ENCODE data around the gene EHMT1. TPM values are rescaled to one million over a fixed set of nuclear protein-coding genes. Genes with fewer than 3 reads are reported as not detected.

Gene EHMT1
- total and polyA plus RNA-seq, 9 of the 15 experiments (the other 6 are each of a cell fraction or from before 2014, with no cell fraction given): 2.2 to 76.0 (median 36.4) TPM

- Histone ChIP-seq H4K20me1 (replicated peaks; ENCODE audit: control insufficient read depth, insufficient read depth, low read length) (0 out of 2 replicates have a peak, but pooled peaks cover 6% of the 10 kb centered on the region), H3K36me3 (ENCODE audit: control insufficient read depth, insufficient read depth, low read length) (peaks cover 18% of the 10 kb centered on the region; the same call in 1 of the 3 replicates), H3K9me1 (ENCODE audit: control insufficient read depth, insufficient read depth, low read length) (peaks cover 5% of the 10 kb centered on the region), H3K79me2 (ENCODE audit: control insufficient read depth, insufficient read depth, low read length) (peaks cover 85% of the 10 kb centered on the region), H3K4me2 (ENCODE audit: insufficient read depth, low read length) (no peak overlapping the region), H3K27ac (ENCODE audit: extremely low read depth, low read depth, low read length) (no peak overlapping the region), H3K4me3 (no peak overlapping the region), H3K9me3 (replicated peaks; ENCODE audit: control insufficient read depth, insufficient read depth, low read depth, low read length) (no peaks in the 10 kb centered on the region), H2AFZ (ENCODE audit: low read depth, low read length) (no peak overlapping the region), H3K9ac (ENCODE audit: insufficient read depth in 1 of 2, low read depth in 2 of 2, low read length in 2 of 2) (no peak overlapping the region), H3K27me3 (ENCODE audit: control insufficient read depth in 2 of 2, insufficient read depth in 2 of 2, low read length in 2 of 2) (no peaks in the 10 kb centered on the region), H3K4me1 (replicated peaks in 1 of 2; ENCODE audit: control insufficient read depth in 2 of 2, insufficient read depth in 2 of 2, low read length in 2 of 2) (peaks cover 2 to 27% of the 10 kb centered on the region in 2 experiments; a peak in 4 of 5 replicates)
- CTCF ChIA-PET (ENCODE audit: low intra/inter-chr PET ratio): no interaction called here
- no peak for FAIRE-seq
- TF ChIP-seq ZNF143 (CRISPR knock-in tag; IDR thresholded peaks at IDR 0.05): no peak
- TF ChIP-seq ZNF778 (CRISPR knock-in tag; IDR thresholded peaks at IDR 0.05): no peak
- TF ChIP-seq NFRKB (IDR thresholded peaks at IDR 0.05; ENCODE audit: low read depth): no peak
- TF ChIP-seq, protein P1, sequence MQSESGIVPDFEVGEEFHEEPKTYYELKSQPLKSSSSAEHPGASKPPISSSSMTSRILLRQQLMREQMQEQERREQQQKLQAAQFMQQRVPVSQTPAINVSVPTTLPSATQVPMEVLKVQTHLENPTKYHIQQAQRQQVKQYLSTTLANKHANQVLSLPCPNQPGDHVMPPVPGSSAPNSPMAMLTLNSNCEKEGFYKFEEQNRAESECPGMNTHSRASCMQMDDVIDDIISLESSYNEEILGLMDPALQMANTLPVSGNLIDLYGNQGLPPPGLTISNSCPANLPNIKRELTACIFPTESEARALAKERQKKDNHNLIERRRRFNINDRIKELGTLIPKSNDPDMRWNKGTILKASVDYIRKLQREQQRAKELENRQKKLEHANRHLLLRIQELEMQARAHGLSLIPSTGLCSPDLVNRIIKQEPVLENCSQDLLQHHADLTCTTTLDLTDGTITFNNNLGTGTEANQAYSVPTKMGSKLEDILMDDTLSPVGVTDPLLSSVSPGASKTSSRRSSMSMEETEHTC (IDR thresholded peaks at IDR 0.05): no peak
- TF ChIP-seq KLF16 (IDR thresholded peaks at IDR 0.05): no peak
- TF ChIP-seq ZNF274 (IDR thresholded peaks at IDR 0.05; ENCODE audit: borderline replicate concordance, low read depth, low read length): no peak
- TF ChIP-seq SMARCA5 (IDR thresholded peaks at IDR 0.05): no peak
- no peak for ATAC-seq
- BruUV-seq (replicated peaks): no TSS peak
- POLR2A ChIA-PET: interaction anchor here (0.6 to 1.6 kb wide), 5 partner anchors 9 to 60 kb away, joined by 3 to 6 read pairs (median 4); no protein-coding TSS in a partner anchor
- intact Hi-C loops (cut with micrococcal nuclease): loop anchor here (5.0 kb wide), 1 partner anchor 43 kb away; no protein-coding TSS in a partner anchor
- in situ Hi-C loops (cut with MboI): no loop called here
- WGBS (ENCODE audit: insufficient coverage, low coverage, missing lambda C conversion rate): 93% methylated on average over 7 of the region's 7 CpGs
- DNase-seq (ENCODE audit: extremely low read depth in 1 of 4, low spot score in 3 of 4): no peak
Observed at GRCh38 chr9:137665226-137665625, 46.4 kb downstream of the EHMT1 start.
